Rectal smooth muscle tissue (tissue), 1 donor: ENCODE data around the gene TRIM9.
"Not testable (repeated sequence)": the region's sequence is repeated elsewhere in the genome, so short reads cannot be mapped to it uniquely, and the experiment has no call there.

Source experiments
- H3K27ac ChIP-seq: one replicate; pipeline ENCODE4 v1.7.0; 2013; ENCODE audit warnings: low read depth, low read length, inconsistent platforms
- H3K27me3 ChIP-seq: one replicate; pipeline ENCODE4 v1.7.0; 2013; ENCODE audit warnings: low read length; ENCODE audit not compliant: control insufficient read depth, insufficient read depth
- H3K36me3 ChIP-seq: one replicate; pipeline ENCODE4 v1.7.0; 2013; ENCODE audit warnings: low read length; ENCODE audit not compliant: control insufficient read depth, insufficient read depth
- H3K4me1 ChIP-seq: one replicate; pipeline ENCODE4 v1.7.0; 2013; ENCODE audit warnings: low read length; ENCODE audit not compliant: control insufficient read depth, insufficient read depth
- H3K4me3 ChIP-seq: one replicate; pipeline ENCODE4 v1.7.0; 2013; ENCODE audit warnings: low read length
- H3K9ac ChIP-seq: one replicate; pipeline ENCODE4 v1.7.0; 2013; ENCODE audit warnings: low read length

TRIM9 gene

GRCh38 chr14:51008446-51008845, 86.5 kb downstream of the TRIM9 start:
- Histone ChIP-seq H3K4me1 (peaks cover 16% of the 10 kb centered on the region), H3K9ac (no peak overlapping the region), H3K27me3 (no peaks in the 10 kb centered on the region), H3K27ac (no peak overlapping the region), H3K4me3 (no peak overlapping the region), H3K36me3 (no peaks in the 10 kb centered on the region)

GRCh38 chr14:51006781-51007211, 88.1 kb downstream of the TRIM9 start:
- Histone ChIP-seq H3K36me3 (no peaks in the 10 kb centered on the region), H3K9ac (no peak overlapping the region), H3K27me3 (no peaks in the 10 kb centered on the region), H3K27ac (no peak overlapping the region), H3K4me3 (no peak overlapping the region), H3K4me1 (peaks cover 16% of the 10 kb centered on the region)

GRCh38 chr14:51006324-51006723, 88.6 kb downstream of the TRIM9 start:
- Histone ChIP-seq H3K4me3 (no peak overlapping the region), H3K27me3 (no peaks in the 10 kb centered on the region), H3K27ac (no peak overlapping the region), H3K36me3 (no peaks in the 10 kb centered on the region), H3K4me1 (peaks cover 16% of the 10 kb centered on the region), H3K9ac (no peak overlapping the region)

GRCh38 chr14:51004801-51005526, 89.9 kb downstream of the TRIM9 start:
- no peaks in the 10 kb centered on the region for H3K27me3 ChIP-seq
- H3K9ac ChIP-seq, result no peak overlapping the region
- H3K36me3 ChIP-seq, result no peaks in the 10 kb centered on the region
- peak overlapping the region; percentile 68 for H3K27ac ChIP-seq
- H3K4me3 ChIP-seq, result no peak overlapping the region
- H3K4me1 ChIP-seq, result peaks cover 16% of the 10 kb centered on the region

GRCh38 chr14:51004352-51004800, 90.5 kb downstream of the TRIM9 start:
- H3K36me3 ChIP-seq, result no peaks in the 10 kb centered on the region
- H3K4me3 ChIP-seq, result no peak overlapping the region
- H3K4me1 ChIP-seq, result peaks cover 16% of the 10 kb centered on the region
- H3K27ac ChIP-seq, result peak overlapping the region; percentile 68
- no peaks in the 10 kb centered on the region for H3K27me3 ChIP-seq
- no peak overlapping the region for H3K9ac ChIP-seq

- Histone ChIP-seq H3K4me3 (no peak overlapping the region), H3K27me3 (no peaks in the 10 kb centered on the region), H3K4me1 (peaks cover 16% of the 10 kb centered on the region), H3K27ac (no peak overlapping the region), H3K36me3 (no peaks in the 10 kb centered on the region), H3K9ac (no peak overlapping the region)
Observed at GRCh38 chr14:51002406-51002999, 92.4 kb downstream of the TRIM9 start.

- no peaks in the 10 kb centered on the region for H3K36me3 ChIP-seq
- H3K27me3 ChIP-seq, result no peaks in the 10 kb centered on the region
- H3K9ac ChIP-seq, result no peak overlapping the region
- H3K27ac ChIP-seq, result no peak overlapping the region
- no peak overlapping the region for H3K4me3 ChIP-seq
- peaks cover 16% of the 10 kb centered on the region for H3K4me1 ChIP-seq
Observed at GRCh38 chr14:51000566-51000965, 94.3 kb downstream of the TRIM9 start.

GRCh38 chr14:50999726-51000125, 95.2 kb downstream of the TRIM9 start:
- Histone ChIP-seq H3K9ac (no peak overlapping the region), H3K4me1 (peaks cover 10% of the 10 kb centered on the region), H3K4me3 (no peak overlapping the region), H3K36me3 (no peaks in the 10 kb centered on the region), H3K27ac (no peak overlapping the region), H3K27me3 (no peaks in the 10 kb centered on the region)

GRCh38 chr14:50998612-50999011, 96.3 kb downstream of the TRIM9 start:
- Histone ChIP-seq H3K27ac (no peak overlapping the region), H3K27me3 (no peaks in the 10 kb centered on the region), H3K4me3 (no peak overlapping the region), H3K9ac (no peak overlapping the region), H3K36me3 (no peaks in the 10 kb centered on the region), H3K4me1 (peaks cover 1% of the 10 kb centered on the region)

- no peaks in the 10 kb centered on the region for H3K36me3 ChIP-seq
- no peaks in the 10 kb centered on the region for H3K4me1 ChIP-seq
- H3K9ac ChIP-seq, result no peak overlapping the region
- H3K27ac ChIP-seq, result no peak overlapping the region
- no peak overlapping the region for H3K4me3 ChIP-seq
- H3K27me3 ChIP-seq, result no peaks in the 10 kb centered on the region
Observed at GRCh38 chr14:50997712-50998111, 97.2 kb downstream of the TRIM9 start.

GRCh38 chr14:50994158-50994557, 100.7 kb downstream of the TRIM9 start:
- H3K27ac ChIP-seq, H3K36me3 ChIP-seq, H3K4me3 ChIP-seq, H3K9ac ChIP-seq, H3K27me3 ChIP-seq, H3K4me1 ChIP-seq: not testable (repeated sequence)

GRCh38 chr14:50985859-50986331, 109.0 kb downstream of the TRIM9 start:
- no peak overlapping the region for H3K9ac ChIP-seq
- H3K27me3 ChIP-seq, result no peaks in the 10 kb centered on the region
- H3K27ac ChIP-seq, result no peak overlapping the region
- H3K36me3 ChIP-seq, result no peaks in the 10 kb centered on the region
- peaks cover 3% of the 10 kb centered on the region for H3K4me1 ChIP-seq
- H3K4me3 ChIP-seq, result no peak overlapping the region
